ENCODE measurements around the gene SLC4A4. TPM values are rescaled to one million over a fixed set of nuclear protein-coding genes. Genes with fewer than 3 reads are reported as not detected.

The SLC4A4 gene
- polyA plus RNA-seq, 1 donor (not counting 4 experiments of a cell fraction or from before 2014, with no cell fraction given), result 0.29 TPM

GRCh38 chr4:71411981-71412380, 73.2 kb downstream of the SLC4A4 start:
- H3K4me2 ChIP-seq (ENCODE audit: control insufficient read depth, extremely low read depth, insufficient read depth, low read depth, low read length), result no peak overlapping the region
- TF ChIP-seq EZH2 (IDR thresholded peaks at IDR 0.05; ENCODE audit: low read length), result no peak
- TF ChIP-seq CTCF (optimal IDR thresholded peaks at IDR 0.05 in 1 of 3, IDR thresholded peaks at IDR 0.05 in 1 of 3, conservative IDR thresholded peaks at IDR 0.05 in 1 of 3; ENCODE audit: extremely low read depth in 1 of 3, insufficient read depth in 2 of 3, low read length in 3 of 3), result no peak
- H4K20me1 ChIP-seq (ENCODE audit: control insufficient read depth, extremely low read depth, insufficient read depth, low read length), result no peaks in the 10 kb centered on the region
- no peak for DNase-seq (ENCODE audit: low read depth, low spot score)
- no peaks in the 10 kb centered on the region for H3K27me3 ChIP-seq (ENCODE audit: control insufficient read depth, extremely low read depth, insufficient read depth, low read length)
- H3K27ac ChIP-seq (ENCODE audit: control insufficient read depth, insufficient read depth, low read length), result no peak overlapping the region
- H3K9ac ChIP-seq (ENCODE audit: control insufficient read depth, extremely low read depth, insufficient read depth, low read length), result no peak overlapping the region
- H3K4me1 ChIP-seq (ENCODE audit: control insufficient read depth, extremely low read depth, insufficient read depth, low read length), result no peaks in the 10 kb centered on the region
- dilution Hi-C loops (cut with MboI; ENCODE audit: extremely low pct_ligation_motif_present, low sequenced_read_pairs), result no loop called here
- no peaks in the 10 kb centered on the region for H3K36me3 ChIP-seq (ENCODE audit: control insufficient read depth in 2 of 2, extremely low read depth in 1 of 2, insufficient read depth in 2 of 2, low read length in 2 of 2)
- no peaks in the 10 kb centered on the region for H3K9me3 ChIP-seq (ENCODE audit: control insufficient read depth, low read depth, low read length)
- no peak overlapping the region for H2AFZ ChIP-seq (ENCODE audit: control insufficient read depth, low read length)
- no peak overlapping the region for H3K4me3 ChIP-seq (ENCODE audit: control insufficient read depth in 2 of 3, extremely low read depth in 1 of 3, insufficient read depth in 2 of 3, low read depth in 1 of 3, low read length in 3 of 3)
- no peaks in the 10 kb centered on the region for H3K9me1 ChIP-seq (ENCODE audit: control insufficient read depth, extremely low read depth, insufficient read depth, low read length)
- H3K79me2 ChIP-seq (ENCODE audit: control insufficient read depth, insufficient read depth, low read length), result no peaks in the 10 kb centered on the region
- FAIRE-seq, result no peak

- no peaks in the 10 kb centered on the region for H3K9me1 ChIP-seq (ENCODE audit: control insufficient read depth, extremely low read depth, insufficient read depth, low read length)
- no peak overlapping the region for H3K27ac ChIP-seq (ENCODE audit: control insufficient read depth, insufficient read depth, low read length)
- H3K4me1 ChIP-seq (ENCODE audit: control insufficient read depth, extremely low read depth, insufficient read depth, low read length), result no peaks in the 10 kb centered on the region
- no peak overlapping the region for H3K4me3 ChIP-seq (ENCODE audit: control insufficient read depth in 2 of 3, extremely low read depth in 1 of 3, insufficient read depth in 2 of 3, low read depth in 1 of 3, low read length in 3 of 3)
- dilution Hi-C loops (cut with MboI; ENCODE audit: extremely low pct_ligation_motif_present, low sequenced_read_pairs), result no loop called here
- no peaks in the 10 kb centered on the region for H3K27me3 ChIP-seq (ENCODE audit: control insufficient read depth, extremely low read depth, insufficient read depth, low read length)
- TF ChIP-seq EZH2 (IDR thresholded peaks at IDR 0.05; ENCODE audit: low read length) (no peak), CTCF (optimal IDR thresholded peaks at IDR 0.05 in 1 of 3, IDR thresholded peaks at IDR 0.05 in 1 of 3, conservative IDR thresholded peaks at IDR 0.05 in 1 of 3; ENCODE audit: extremely low read depth in 1 of 3, insufficient read depth in 2 of 3, low read length in 3 of 3) (no peak)
- no peak overlapping the region for H2AFZ ChIP-seq (ENCODE audit: control insufficient read depth, low read length)
- FAIRE-seq (no peak), DNase-seq (ENCODE audit: low read depth, low spot score) (no peak)
- no peaks in the 10 kb centered on the region for H4K20me1 ChIP-seq (ENCODE audit: control insufficient read depth, extremely low read depth, insufficient read depth, low read length)
- H3K4me2 ChIP-seq (ENCODE audit: control insufficient read depth, extremely low read depth, insufficient read depth, low read depth, low read length), result no peak overlapping the region
- H3K79me2 ChIP-seq (ENCODE audit: control insufficient read depth, insufficient read depth, low read length), result no peaks in the 10 kb centered on the region
- H3K9me3 ChIP-seq (ENCODE audit: control insufficient read depth, low read depth, low read length), result no peaks in the 10 kb centered on the region
- no peak overlapping the region for H3K9ac ChIP-seq (ENCODE audit: control insufficient read depth, extremely low read depth, insufficient read depth, low read length)
- no peaks in the 10 kb centered on the region for H3K36me3 ChIP-seq (ENCODE audit: control insufficient read depth in 2 of 2, extremely low read depth in 1 of 2, insufficient read depth in 2 of 2, low read length in 2 of 2)
Measured at GRCh38 chr4:71415491-71415890, 76.7 kb downstream of the SLC4A4 start.
